Endothelial cell of umbilical vein (primary cell): ENCODE data around the gene ACER3. TPM values are rescaled to one million over a fixed set of nuclear protein-coding genes. Genes with fewer than 3 reads are reported as not detected.

Source experiments
- BruUV-seq: library from RNA; stranded (reverse); fragments of 400-500 nt; replicated peaks from 2 replicates; lab custom pipeline; 2021; lab: Mats Ljungman, UMichigan
- CTCF ChIA-PET: fragments of 300-600, 350-600 bp; sonication (Branson Sonifier 250); formaldehyde crosslinking; loops from one replicate; lab custom pipeline; 2021; ENCODE audit warnings: antibody characterized with exemption, inconsistent platforms; lab: Charles Lee
- POLR2A ChIA-PET: fragments of 300-600, 350-600 bp; sonication (Branson Sonifier 250); formaldehyde crosslinking; loops from one replicate; lab custom pipeline; 2021; ENCODE audit warnings: antibody characterized with exemption, inconsistent platforms; lab: Charles Lee
- DNase-seq: peaks from one replicate; pipeline ENCODE4 v3.0.0-alpha.2; 2011; ENCODE audit warnings: low read depth, low spot score
- FAIRE-seq: peaks from 2 replicates; lab custom pipeline; 2011; peaks lifted over from hg19 to GRCh38; lab: Jason Lieb, UNC
- H2AFZ ChIP-seq: 2 replicates; pipeline ENCODE4 v1.6.0; 2012; ENCODE audit warnings: low read depth, low read length, control low read depth, inconsistent platforms
- H3K27ac ChIP-seq: 2 replicates; pipeline ENCODE4 v1.5.1; 2011; ENCODE audit warnings: low read depth, mild to moderate bottlenecking, control low read depth, low read length, moderate library complexity; ENCODE audit not compliant: insufficient read depth
- H3K27me3 ChIP-seq, 2 experiments: 2 replicates each; pipeline versions ENCODE4 v1.6.0 to v1.6.1; 2011; ENCODE audit warnings: low read length in 2 of 2, mixed read lengths in 1 of 2; ENCODE audit not compliant: control insufficient read depth in 2 of 2, insufficient read depth in 2 of 2
- H3K36me3 ChIP-seq, 2 experiments: 2 replicates in 1 of 2; 3 replicates in 1 of 2; pipeline ENCODE4 v1.5.1; 2011; ENCODE audit warnings: low read length in 2 of 2, mild to moderate bottlenecking in 1 of 2, moderate library complexity in 1 of 2; ENCODE audit not compliant: control insufficient read depth in 2 of 2, insufficient read depth in 2 of 2; ENCODE audit errors: extremely low read depth in 1 of 2
- H3K4me1 ChIP-seq: 3 replicates; pipeline ENCODE4 v1.5.1; 2011; ENCODE audit warnings: mild to moderate bottlenecking, low read length; ENCODE audit not compliant: control insufficient read depth, insufficient read depth; ENCODE audit errors: extremely low read depth
- H3K4me2 ChIP-seq: 2 replicates; pipeline ENCODE4 v1.6.1; 2011; ENCODE audit warnings: low read length, control low read depth, mixed read lengths; ENCODE audit not compliant: insufficient read depth
- H3K4me3 ChIP-seq, 3 experiments: fragments of 200-600 bp in 1 of 3; sonication (generic), shearing (Covaris generic) in 1 of 3; replicated peaks in 1 of 3; 2 replicates each; pipeline ENCODE4 v1.5.1; 2011 to 2016; ENCODE audit warnings: control low read depth in 3 of 3, low read length in 3 of 3, mild to moderate bottlenecking in 2 of 3, inconsistent platforms in 1 of 3, low read depth in 1 of 3, moderate library complexity in 1 of 3; ENCODE audit not compliant: insufficient read depth in 1 of 3
- H3K79me2 ChIP-seq: 2 replicates; pipeline ENCODE4 v1.6.0; 2012; ENCODE audit warnings: low read length, inconsistent platforms; ENCODE audit not compliant: control insufficient read depth, insufficient read depth
- H3K9ac ChIP-seq: replicated peaks from 2 replicates; pipeline ENCODE3; 2011; ENCODE audit warnings: low read length, control low read depth; ENCODE audit not compliant: insufficient read depth; ENCODE audit errors: extremely low read depth
- H3K9me1 ChIP-seq: replicated peaks from 3 replicates; pipeline ENCODE4 v1.6.0; 2011; ENCODE audit warnings: mild to moderate bottlenecking, low read length; ENCODE audit not compliant: control insufficient read depth, insufficient read depth; ENCODE audit errors: extremely low read depth
- H3K9me3 ChIP-seq: replicated peaks from 2 replicates; pipeline ENCODE4 v1.5.1; 2012; ENCODE audit warnings: low read length, inconsistent platforms; ENCODE audit not compliant: control insufficient read depth, insufficient read depth
- H4K20me1 ChIP-seq: replicated peaks from 2 replicates; pipeline ENCODE3; 2011; ENCODE audit warnings: mild to moderate bottlenecking, low read length; ENCODE audit not compliant: control insufficient read depth, insufficient read depth; ENCODE audit errors: extremely low read depth
- EZH2 ChIP-seq: IDR thresholded peaks from 2 replicates; pipeline ENCODE4 v1.6.1; 2012; ENCODE audit warnings: borderline replicate concordance, low read depth, mild to moderate bottlenecking, moderate library complexity, low read length, inconsistent platforms; ENCODE audit not compliant: severe bottlenecking
- FOS ChIP-seq: IDR thresholded peaks from 2 replicates; pipeline ENCODE4 v1.6.1; 2011; ENCODE audit warnings: mild to moderate bottlenecking, low read length, moderate library complexity, borderline replicate concordance; ENCODE audit not compliant: insufficient read depth
- GATA2 ChIP-seq: IDR thresholded peaks from 2 replicates; pipeline ENCODE4 v1.7.0; 2011; ENCODE audit warnings: low read depth, mild to moderate bottlenecking, moderate library complexity, mixed read lengths, low read length; ENCODE audit not compliant: insufficient read length, insufficient read depth
- JUN ChIP-seq: IDR thresholded peaks from 2 replicates; pipeline ENCODE4 v1.6.1; 2011; ENCODE audit warnings: borderline replicate concordance, low read depth; ENCODE audit not compliant: insufficient read length, insufficient read depth
- MYC ChIP-seq: IDR thresholded peaks from one replicate; pipeline ENCODE4 v1.6.1; 2011; ENCODE audit warnings: mild to moderate bottlenecking, low read depth, low read length
- POLR2A ChIP-seq: IDR thresholded peaks from 2 replicates; pipeline ENCODE4 v1.6.1; 2012; ENCODE audit warnings: low read depth, mild to moderate bottlenecking, control low read depth, low read length
- POLR2AphosphoS5 ChIP-seq: IDR thresholded peaks from 2 replicates; pipeline ENCODE4 v1.6.1; 2012; ENCODE audit warnings: low read depth, mild to moderate bottlenecking, control low read depth, low read length, moderate library complexity; ENCODE audit not compliant: insufficient read depth
- dilution Hi-C: fragments of 300-500 bp; cut with MboI; formaldehyde crosslinking; loops from one replicate; pipeline ENCODE4 v1.15.0; 2019; ENCODE audit warnings: low sequenced_read_pairs; ENCODE audit not compliant: extremely low pct_ligation_motif_present
- intact Hi-C: fragments of 100-400 bp; cut with micrococcal nuclease; formaldehyde crosslinking; loops from one replicate; pipeline ENCODE4 v1.10.0; 2022
- polyA plus RNA-seq, 4 experiments: library from polyadenylated mRNA; depleted of rRNA in 3 of 4; stranded (reverse) in 3 of 4; unstranded in 1 of 4; fragments of >200 nt; gene quantifications; 2 replicates each; pipeline versions ENCODE4 v1.2.1 to v1.2.3, GENCODE V29; 2011 to 2012; ENCODE audit warnings: missing spikeins in 1 of 4
- total RNA-seq: library from RNA; stranded (reverse); gene quantifications from 2 replicates; pipeline ENCODE4 v1.2.3, GENCODE V29; 2021
- TF ChIP-seq, protein P1 (sequence below): IDR thresholded peaks from 2 replicates; pipeline ENCODE4 v1.6.1; 2011; ENCODE audit not compliant: insufficient read depth, insufficient read length
- TF ChIP-seq, protein P2 (sequence below), 2 donors: IDR thresholded peaks; 1 replicate in 1 of 2; 2 replicates in 1 of 2; pipeline ENCODE4 v1.5.1; 2011; ENCODE audit warnings: low read length in 2 of 2, mild to moderate bottlenecking in 2 of 2, moderate library complexity in 2 of 2, control low read depth in 1 of 2, inconsistent platforms in 1 of 2, low read depth in 1 of 2; ENCODE audit not compliant: insufficient read depth in 1 of 2; ENCODE audit errors: extremely low read depth in 1 of 2

Gene ACER3
- total and polyA plus RNA-seq, 2 donors (not counting 3 experiments of a cell fraction or from before 2014, with no cell fraction given): 9.9 to 31.6 TPM

DNA sequence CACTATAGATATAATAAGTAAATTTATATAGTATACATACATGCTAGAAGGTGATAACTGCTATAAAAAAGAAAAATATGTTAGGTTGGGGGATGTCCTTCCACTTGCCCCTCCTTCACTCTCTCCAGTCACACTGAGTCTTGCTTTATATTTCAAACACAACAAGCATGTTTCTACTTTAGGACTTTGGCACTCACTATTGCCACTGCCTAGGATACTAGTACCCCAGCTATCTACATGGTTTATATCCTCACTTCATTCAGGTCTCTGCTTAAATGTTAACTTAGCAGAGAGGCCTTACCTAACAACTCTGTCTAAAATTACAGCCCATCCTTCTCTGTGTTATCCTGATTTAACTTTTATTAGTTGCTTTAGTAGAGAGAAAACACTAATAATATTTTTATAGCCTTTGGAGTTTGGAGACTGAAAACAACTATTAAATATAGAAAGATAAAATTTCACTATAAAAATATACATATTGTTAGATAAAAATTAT, 134.4 kb downstream of the ACER3 start:
- intact Hi-C loops: no loop called here

DNA sequence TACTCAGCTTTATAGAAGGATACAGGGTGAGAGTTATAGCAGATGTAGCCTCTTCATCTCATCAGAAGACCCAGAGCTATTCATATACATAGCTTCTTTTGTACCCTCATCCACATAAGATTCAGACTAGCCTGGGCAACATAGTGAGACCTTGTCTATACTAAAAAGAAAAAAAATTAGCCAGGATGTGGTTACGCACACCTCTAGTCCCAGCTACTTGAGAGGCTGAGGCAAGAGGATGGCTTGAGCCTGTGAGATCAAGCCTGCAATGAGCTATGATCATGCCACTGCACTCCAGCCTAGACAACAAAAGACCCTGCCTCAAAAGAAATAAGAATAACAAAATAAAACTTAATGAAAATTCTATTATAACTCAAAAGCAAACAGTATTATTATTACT, 136.8 kb downstream of the ACER3 start:
- ChIA-PET CTCF (interaction anchor here (1.1 to 1.7 kb wide), 3 partner anchors 77 to 117 kb away, joined by 3 to 5 read pairs (median 5); no protein-coding TSS in a partner anchor), POLR2A (no interaction called here)
- TF ChIP-seq, protein P1, sequence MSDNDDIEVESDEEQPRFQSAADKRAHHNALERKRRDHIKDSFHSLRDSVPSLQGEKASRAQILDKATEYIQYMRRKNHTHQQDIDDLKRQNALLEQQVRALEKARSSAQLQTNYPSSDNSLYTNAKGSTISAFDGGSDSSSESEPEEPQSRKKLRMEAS: no peak
- TF ChIP-seq JUN (no peak), POLR2A (no peak), EZH2 (no peak), POLR2AphosphoS5 (no peak), MYC (no peak), FOS (no peak), GATA2 (no peak)
- TF ChIP-seq, protein P2, sequence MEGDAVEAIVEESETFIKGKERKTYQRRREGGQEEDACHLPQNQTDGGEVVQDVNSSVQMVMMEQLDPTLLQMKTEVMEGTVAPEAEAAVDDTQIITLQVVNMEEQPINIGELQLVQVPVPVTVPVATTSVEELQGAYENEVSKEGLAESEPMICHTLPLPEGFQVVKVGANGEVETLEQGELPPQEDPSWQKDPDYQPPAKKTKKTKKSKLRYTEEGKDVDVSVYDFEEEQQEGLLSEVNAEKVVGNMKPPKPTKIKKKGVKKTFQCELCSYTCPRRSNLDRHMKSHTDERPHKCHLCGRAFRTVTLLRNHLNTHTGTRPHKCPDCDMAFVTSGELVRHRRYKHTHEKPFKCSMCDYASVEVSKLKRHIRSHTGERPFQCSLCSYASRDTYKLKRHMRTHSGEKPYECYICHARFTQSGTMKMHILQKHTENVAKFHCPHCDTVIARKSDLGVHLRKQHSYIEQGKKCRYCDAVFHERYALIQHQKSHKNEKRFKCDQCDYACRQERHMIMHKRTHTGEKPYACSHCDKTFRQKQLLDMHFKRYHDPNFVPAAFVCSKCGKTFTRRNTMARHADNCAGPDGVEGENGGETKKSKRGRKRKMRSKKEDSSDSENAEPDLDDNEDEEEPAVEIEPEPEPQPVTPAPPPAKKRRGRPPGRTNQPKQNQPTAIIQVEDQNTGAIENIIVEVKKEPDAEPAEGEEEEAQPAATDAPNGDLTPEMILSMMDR (IDR thresholded peaks at IDR 0.05; ENCODE audit: extremely low read depth in 1 of 2, insufficient read depth in 1 of 2, low read depth in 1 of 2, low read length in 2 of 2): no peak
- no peak for DNase-seq
- H3K79me2 ChIP-seq: no peaks in the 10 kb centered on the region
- no peak overlapping the region for H3K4me2 ChIP-seq
- H3K27me3 ChIP-seq: no peaks in the 10 kb centered on the region
- H3K4me3 ChIP-seq: no peak overlapping the region
- H3K36me3 ChIP-seq: no peaks in the 10 kb centered on the region
- no TSS peak for BruUV-seq
- H3K9ac ChIP-seq: no peak overlapping the region
- H4K20me1 ChIP-seq: no peaks in the 10 kb centered on the region
- dilution Hi-C loops: no loop called here
- H3K4me1 ChIP-seq: no peaks in the 10 kb centered on the region
- no peak for FAIRE-seq
- no peaks in the 10 kb centered on the region for H3K9me1 ChIP-seq
- H3K9me3 ChIP-seq: no peaks in the 10 kb centered on the region
- intact Hi-C loops: no loop called here
- no peak overlapping the region for H2AFZ ChIP-seq
- H3K27ac ChIP-seq: no peak overlapping the region

More for the DNA sequence above, 134.4 kb downstream of the ACER3 start:
- no peak for TF ChIP-seq POLR2A
- TF ChIP-seq JUN: no peak
- no peak for TF ChIP-seq GATA2
- no peaks in the 10 kb centered on the region for H3K9me3 ChIP-seq
- no peak for FAIRE-seq
- H3K9ac ChIP-seq: no peak overlapping the region
- no peaks in the 10 kb centered on the region for H3K79me2 ChIP-seq
- POLR2A ChIA-PET: no interaction called here
- H3K4me2 ChIP-seq: no peak overlapping the region
- H3K4me3 ChIP-seq: no peak overlapping the region
- no peaks in the 10 kb centered on the region for H3K36me3 ChIP-seq
- no peaks in the 10 kb centered on the region for H3K4me1 ChIP-seq
- dilution Hi-C loops: no loop called here
- BruUV-seq: no TSS peak
- DNase-seq: no peak
- CTCF ChIA-PET: interaction anchor here (0.7 kb wide), 1 partner anchor 19 kb away, joined by 3 read pairs; no protein-coding TSS in a partner anchor
- H2AFZ ChIP-seq: no peak overlapping the region
- no peak overlapping the region for H3K27ac ChIP-seq
- H3K27me3 ChIP-seq: no peaks in the 10 kb centered on the region
- no peaks in the 10 kb centered on the region for H3K9me1 ChIP-seq
- no peaks in the 10 kb centered on the region for H4K20me1 ChIP-seq
